ENCODE measurements around the gene IL17B. TPM values are rescaled to one million over a fixed set of nuclear protein-coding genes. Genes with fewer than 3 reads are reported as not detected.
A peak's percentile ranks its signal among the peaks of the same experiment; 100 is the strongest.

IL17B gene
- total and polyA plus RNA-seq, 2 of the 13 experiments (the other 11 are each of a cell fraction or from before 2014, with no cell fraction given), result 0.29 to 2.6 TPM

- TF ChIP-seq ZNF703 (CRISPR knock-in tag; IDR thresholded peaks at IDR 0.05; ENCODE audit: borderline replicate concordance), result no peak
These were observed 761 bp downstream of the IL17B start (continued) for GRCh38 chr5:149378241-149378820.

- DNase-seq (ENCODE audit: low spot score) (no peak), ATAC-seq (no peak), FAIRE-seq (no peak)
- ChIA-PET CTCF (ENCODE audit: low intra/inter-chr PET ratio, low total read pairs) (no interaction called here), POLR2A (no interaction called here)
- Histone ChIP-seq H3K79me2 (ENCODE audit: insufficient read depth, low read length) (no peaks in the 10 kb centered on the region), H3K27ac (ENCODE audit: extremely low read length, insufficient read depth, low read length) (no peak overlapping the region), H3K9me3 (ENCODE audit: low read length) (no peaks in the 10 kb centered on the region), H3K4me1 (ENCODE audit: insufficient read depth, low read length) (peaks cover 38% of the 10 kb centered on the region), H3K4me3 (replicated peaks in 1 of 3; ENCODE audit: insufficient read depth in 1 of 3, low read depth in 2 of 3, low read length in 3 of 3) (no peak overlapping the region), H3K27me3 (ENCODE audit: control insufficient read depth in 1 of 2, insufficient read depth in 2 of 2, low read length in 2 of 2) (peaks cover 0 to 3% of the 10 kb centered on the region in 2 experiments; a peak in 1 of 5 replicates), H3K9ac (ENCODE audit: insufficient read depth, low read depth, low read length) (no peak overlapping the region), H3K36me3 (replicated peaks in 1 of 2; ENCODE audit: control insufficient read depth in 1 of 2, insufficient read depth in 2 of 2, low read length in 2 of 2) (no peaks in the 10 kb centered on the region), H2AFZ (ENCODE audit: low read length) (no peak overlapping the region), H3K4me2 (ENCODE audit: low read depth, low read length) (no peak overlapping the region), H4K20me1 (ENCODE audit: insufficient read depth, low read length) (no peaks in the 10 kb centered on the region)
- TF ChIP-seq ZMYM3 (CRISPR knock-in tag; IDR thresholded peaks at IDR 0.05) (peak; percentile 51; the same call in 1 of the 2 replicates), SRSF9 (IDR thresholded peaks at IDR 0.05; ENCODE audit: borderline replicate concordance, insufficient read depth, low read depth, low read length, poor library complexity, severe bottlenecking) (no peak)
- in situ Hi-C loops (cut with HindIII; ENCODE audit: extremely low pct_ligation_motif_present, low pct_unique_long_range_greater_than_20kb), result no loop called here
- intact Hi-C loops (cut with micrococcal nuclease; ENCODE audit: unreplicated experiment), result no loop called here
- no TSS peak for BruUV-seq (replicated peaks)
- 66% methylated on average over 3 of the region's 7 CpGs for WGBS (ENCODE audit: low lambda C conversion rate)
These were observed 2.2 kb downstream of the IL17B start for GRCh38 chr5:149376711-149377447.

- ChIA-PET POLR2A (interaction anchor here (1.2 kb wide), 1 partner anchor 175 kb away, joined by 4 read pairs; the partner anchor contains the start of gene CSNK1A1), CTCF (ENCODE audit: low intra/inter-chr PET ratio, low total read pairs) (no interaction called here)
- WGBS (ENCODE audit: low lambda C conversion rate), result 92% methylated on average over 8 of the region's 12 CpGs
- no peak overlapping the region for H3K27ac ChIP-seq (ENCODE audit: extremely low read length, insufficient read depth, low read length)
- H3K9me3 ChIP-seq (ENCODE audit: low read length), result no peaks in the 10 kb centered on the region
- no peak for TF ChIP-seq LBX2 (CRISPR knock-in tag; IDR thresholded peaks at IDR 0.05; ENCODE audit: borderline replicate concordance)
- no TSS peak for BruUV-seq (replicated peaks)
- H3K4me3 ChIP-seq (replicated peaks in 1 of 3; ENCODE audit: insufficient read depth in 1 of 3, low read depth in 2 of 3, low read length in 3 of 3), result no peak overlapping the region
- peaks cover 30% of the 10 kb centered on the region for H3K4me1 ChIP-seq (ENCODE audit: insufficient read depth, low read length)
- in situ Hi-C loops (cut with HindIII; ENCODE audit: extremely low pct_ligation_motif_present, low pct_unique_long_range_greater_than_20kb), result no loop called here
- H3K27me3 ChIP-seq (ENCODE audit: control insufficient read depth in 1 of 2, insufficient read depth in 2 of 2, low read length in 2 of 2), result peaks cover 0 to 3% of the 10 kb centered on the region in 2 experiments; a peak in 1 of 5 replicates
- H3K79me2 ChIP-seq (ENCODE audit: insufficient read depth, low read length), result no peaks in the 10 kb centered on the region
- intact Hi-C loops (cut with micrococcal nuclease; ENCODE audit: unreplicated experiment), result no loop called here
- H2AFZ ChIP-seq (ENCODE audit: low read length), result no peak overlapping the region
- H3K36me3 ChIP-seq (replicated peaks in 1 of 2; ENCODE audit: control insufficient read depth in 1 of 2, insufficient read depth in 2 of 2, low read length in 2 of 2), result no peaks in the 10 kb centered on the region
- H4K20me1 ChIP-seq (ENCODE audit: insufficient read depth, low read length), result no peaks in the 10 kb centered on the region
- ATAC-seq (no peak), DNase-seq (ENCODE audit: low spot score) (no peak), FAIRE-seq (no peak)
- no peak overlapping the region for H3K4me2 ChIP-seq (ENCODE audit: low read depth, low read length)
- no peak overlapping the region for H3K9ac ChIP-seq (ENCODE audit: insufficient read depth, low read depth, low read length)
These were observed 3.0 kb downstream of the IL17B start for GRCh38 chr5:149376104-149376503.
